Stimulated activated CD8-positive, alpha-beta memory T cell treated with anti-CD3 and anti-CD28 coated beads, Interleukin-4, amount 100 ng/mL, for 1 hour (primary cell): ENCODE data around the gene CTSD.

Source experiments
- DNase-seq, 2 donors: peaks; one replicate each; pipeline ENCODE4 v3.0.0-alpha.2; 2020; ENCODE audit warnings: low read depth in 2 of 2, low spot score in 1 of 2

Gene CTSD

DNA sequence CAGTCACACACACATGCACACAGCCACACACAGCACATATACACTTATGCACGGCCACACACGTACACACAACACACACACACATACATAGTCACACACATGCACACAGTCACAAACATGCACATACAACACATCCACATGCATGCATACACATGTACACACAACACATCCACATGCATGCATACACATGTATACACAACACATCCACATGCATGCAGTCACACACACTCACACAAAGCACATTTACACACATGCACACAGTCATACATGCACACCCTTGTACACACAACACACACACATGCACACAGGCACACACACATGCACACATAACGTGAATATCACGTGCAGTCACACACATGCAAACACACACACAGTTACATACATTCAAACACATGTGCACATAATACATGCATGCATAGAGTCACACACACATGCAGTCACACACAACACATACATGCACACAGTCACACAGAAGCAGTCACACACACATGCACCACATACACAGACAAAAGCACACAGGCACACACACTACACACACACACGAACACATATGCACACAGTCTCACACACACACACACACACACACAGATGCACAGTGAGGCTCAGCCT lies 32.2 kb downstream of the CTSD start:
- no peak for DNase-seq

DNA sequence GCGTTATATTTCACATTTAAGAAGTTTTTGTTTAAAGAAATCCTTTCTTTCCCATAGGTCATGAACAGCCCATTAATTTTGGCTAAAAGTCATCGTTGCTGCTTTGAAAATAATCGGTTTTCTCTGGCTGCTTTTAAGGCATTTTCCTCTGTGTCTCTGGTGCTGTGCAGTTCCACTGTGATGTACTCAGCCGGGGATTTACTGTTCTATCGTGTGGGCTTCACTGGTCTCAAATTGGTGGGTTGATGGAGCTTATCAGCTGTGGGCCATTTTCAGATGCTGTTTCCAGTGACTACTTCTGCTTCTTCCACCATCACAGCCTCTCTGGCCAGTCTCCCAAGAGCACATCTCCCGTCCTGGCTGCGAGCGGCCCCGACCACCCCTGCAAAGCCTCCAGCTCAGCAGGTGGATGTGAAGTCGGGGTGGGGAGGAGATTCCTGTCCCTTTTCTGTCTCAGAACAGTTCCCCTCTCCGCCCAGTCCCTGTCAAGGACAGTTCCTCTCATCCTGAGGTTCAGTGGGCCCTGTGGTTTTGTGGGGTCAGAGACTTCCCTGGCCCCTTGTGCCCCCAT lies 33.6 kb downstream of the CTSD start:
- DNase-seq, result no peak

- no peak for DNase-seq
These were observed 34.1 kb downstream of the CTSD start for GRCh38 chr11:1729692-1730011.

GRCh38 chr11:1728931-1729691 lies 34.6 kb downstream of the CTSD start:
- DNase-seq, result no peak

DNA sequence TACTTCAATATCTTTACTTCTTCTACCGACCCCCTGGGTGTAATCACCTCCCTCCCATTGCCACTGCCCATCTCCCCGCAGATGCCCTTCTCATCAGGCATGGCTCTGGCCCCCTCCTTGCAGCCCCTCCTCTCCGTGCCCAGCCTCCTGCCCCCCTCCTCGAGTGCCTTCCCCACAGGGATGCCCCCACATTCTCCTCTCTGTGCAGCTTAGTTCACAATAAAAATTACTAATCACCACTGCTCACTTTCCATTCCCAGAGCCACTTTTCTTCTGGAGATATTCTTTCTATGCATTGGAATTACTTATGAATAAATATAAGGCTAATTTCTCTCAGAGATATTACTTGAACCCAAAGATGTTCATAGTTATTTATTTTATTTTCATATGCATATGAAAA lies 35.4 kb downstream of the CTSD start:
- DNase-seq, result no peak

- DNase-seq, result no peak
These were observed 35.9 kb downstream of the CTSD start for GRCh38 chr11:1727861-1728260.

- no peak for DNase-seq
These were observed 36.5 kb downstream of the CTSD start for GRCh38 chr11:1727096-1727690.

- no peak for DNase-seq
These were observed 43.9 kb downstream of the CTSD start for GRCh38 chr11:1719781-1720180.

- DNase-seq, result no peak
These were observed 45.4 kb downstream of the CTSD start for GRCh38 chr11:1718326-1718725.

- DNase-seq, result no peak
These were observed 46.0 kb downstream of the CTSD start for GRCh38 chr11:1717745-1718144.

GRCh38 chr11:1714908-1715885 lies 48.5 kb downstream of the CTSD start:
- no peak for DNase-seq

- DNase-seq, result no peak
These were observed 55.0 kb downstream of the CTSD start for GRCh38 chr11:1708716-1709115.

DNA sequence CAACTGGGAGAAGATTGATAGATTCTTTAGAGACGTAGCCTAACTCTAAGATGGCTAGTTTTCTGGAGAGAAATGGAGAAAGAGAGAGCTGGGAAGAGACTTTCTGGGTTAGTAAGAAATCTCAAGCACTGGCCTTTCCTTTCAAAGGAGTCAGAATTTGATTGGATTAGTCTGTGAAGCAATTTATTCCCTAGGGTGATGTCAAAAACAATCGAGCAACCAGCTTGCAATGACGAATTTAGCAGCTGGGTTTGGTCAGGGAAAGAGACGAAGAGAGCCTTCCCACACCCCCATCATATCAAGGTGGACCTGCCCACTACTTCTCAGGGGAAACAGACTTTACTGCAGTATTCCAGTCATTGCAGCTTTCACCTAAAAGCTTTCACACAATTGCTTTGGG lies 56.0 kb downstream of the CTSD start:
- DNase-seq, result no peak

- no peak for DNase-seq
These were observed 56.9 kb downstream of the CTSD start for GRCh38 chr11:1706634-1707400.

- no peak for DNase-seq
These were observed 58.3 kb downstream of the CTSD start for GRCh38 chr11:1705126-1706052.

DNA sequence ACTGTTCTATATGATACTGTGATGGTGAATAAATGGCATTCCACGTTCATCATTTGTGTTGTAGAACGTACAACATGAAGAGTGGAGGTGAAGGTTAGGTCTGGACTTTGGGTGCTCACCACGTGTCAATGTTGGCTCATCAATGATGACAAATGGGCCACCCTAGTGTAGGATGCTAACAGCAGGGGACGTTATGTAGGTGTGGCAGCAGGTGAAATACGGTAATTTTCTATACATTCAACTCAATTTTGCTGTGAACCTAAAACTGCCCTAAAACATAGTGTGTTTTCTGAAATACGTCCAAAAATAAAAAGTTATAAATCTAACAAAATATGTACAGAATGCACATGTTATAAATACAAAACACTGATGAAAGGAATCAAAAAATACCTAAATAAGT lies 60.6 kb downstream of the CTSD start:
- DNase-seq, result no peak
